ENCODE results near the gene FHOD3.
"Not testable (repeated sequence)": the region's sequence is repeated elsewhere in the genome, so short reads cannot be mapped to it uniquely, and the experiment has no call there.

The FHOD3 gene

GRCh38 chr18:36757081-36757480, 459.6 kb downstream of the FHOD3 start:
- DNase-seq (ENCODE audit: low read depth): no peak

GRCh38 chr18:36757991-36758390, 460.5 kb downstream of the FHOD3 start:
- no peak for DNase-seq (ENCODE audit: low read depth)

- DNase-seq (ENCODE audit: low read depth): no peak
Measured at GRCh38 chr18:36758623-36759022, 461.1 kb downstream of the FHOD3 start.

GRCh38 chr18:36759167-36759776, 461.8 kb downstream of the FHOD3 start:
- no peak for DNase-seq (ENCODE audit: low read depth)

- DNase-seq (ENCODE audit: low read depth): no peak
Measured at GRCh38 chr18:36760598-36760997, 463.1 kb downstream of the FHOD3 start.

GRCh38 chr18:36761186-36761698, 463.7 kb downstream of the FHOD3 start:
- no peak for DNase-seq (ENCODE audit: low read depth)

- DNase-seq (ENCODE audit: low read depth): no peak
Measured at GRCh38 chr18:36762074-36762473, 464.6 kb downstream of the FHOD3 start.

- not testable (repeated sequence) for DNase-seq (ENCODE audit: low read depth)
Measured at GRCh38 chr18:36762965-36763364, 465.5 kb downstream of the FHOD3 start.

- DNase-seq (ENCODE audit: low read depth): no peak
Measured at GRCh38 chr18:36766836-36767235, 469.3 kb downstream of the FHOD3 start.

- no peak for DNase-seq (ENCODE audit: low read depth)
Measured at GRCh38 chr18:36769172-36769571, 471.7 kb downstream of the FHOD3 start.

GRCh38 chr18:36769611-36770314, 472.2 kb downstream of the FHOD3 start:
- DNase-seq (ENCODE audit: low read depth): no peak

GRCh38 chr18:36770315-36770946, 472.9 kb downstream of the FHOD3 start:
- DNase-seq (ENCODE audit: low read depth): no peak

- no peak for DNase-seq (ENCODE audit: low read depth)
Measured at GRCh38 chr18:36771245-36771644, 473.7 kb downstream of the FHOD3 start.

- no peak for DNase-seq (ENCODE audit: low read depth)
Measured at GRCh38 chr18:36772241-36772723, 474.8 kb downstream of the FHOD3 start.

GRCh38 chr18:36775396-36775795, 477.9 kb downstream of the FHOD3 start:
- DNase-seq (ENCODE audit: low read depth): no peak

GRCh38 chr18:36776650-36777049, 479.1 kb downstream of the FHOD3 start:
- no peak for DNase-seq (ENCODE audit: low read depth)

- no peak for DNase-seq (ENCODE audit: low read depth)
Measured at GRCh38 chr18:36777566-36777965, 480.1 kb downstream of the FHOD3 start.

- no peak for DNase-seq (ENCODE audit: low read depth)
Measured at GRCh38 chr18:36780748-36781147, 483.2 kb downstream of the FHOD3 start.

GRCh38 chr18:36782710-36783109, 485.2 kb downstream of the FHOD3 start:
- no peak for DNase-seq (ENCODE audit: low read depth)

- no peak for DNase-seq (ENCODE audit: low read depth)
Measured at GRCh38 chr18:36783792-36784191, 486.3 kb downstream of the FHOD3 start.

- DNase-seq (ENCODE audit: low read depth): no peak
Measured at GRCh38 chr18:36786686-36787085, 489.2 kb downstream of the FHOD3 start.

GRCh38 chr18:36792634-36793283, 495.2 kb downstream of the FHOD3 start:
- no peak for DNase-seq (ENCODE audit: low read depth)

All from activated T-helper 9 cell treated with anti-CD3 and anti-CD28 coated beads, Interleukin-2, amount 50 U/mL, for 16 hours (primary cell).